GM12865 (cell line): Measurements from ENCODE around the gene KANSL1.
"Not testable (repeated sequence)": the region's sequence is repeated elsewhere in the genome, so short reads cannot be mapped to it uniquely, and the experiment has no call there.

Source experiments
- DNase-seq: peaks from one replicate; pipeline ENCODE4 v3.0.0; 2010; ENCODE audit warnings: low read depth
- H3K4me3 ChIP-seq: 2 replicates; pipeline ENCODE4 v1.5.1; 2011; ENCODE audit warnings: mild to moderate bottlenecking, low read depth, low read length, control low read depth
- TF ChIP-seq, protein P1 (sequence below): IDR thresholded peaks from 2 replicates; pipeline ENCODE4 v1.5.1; 2011; ENCODE audit warnings: low read length, control low read depth, low read depth, inconsistent platforms; ENCODE audit not compliant: insufficient read depth; ENCODE audit errors: missing control alignments

Gene KANSL1

DNA sequence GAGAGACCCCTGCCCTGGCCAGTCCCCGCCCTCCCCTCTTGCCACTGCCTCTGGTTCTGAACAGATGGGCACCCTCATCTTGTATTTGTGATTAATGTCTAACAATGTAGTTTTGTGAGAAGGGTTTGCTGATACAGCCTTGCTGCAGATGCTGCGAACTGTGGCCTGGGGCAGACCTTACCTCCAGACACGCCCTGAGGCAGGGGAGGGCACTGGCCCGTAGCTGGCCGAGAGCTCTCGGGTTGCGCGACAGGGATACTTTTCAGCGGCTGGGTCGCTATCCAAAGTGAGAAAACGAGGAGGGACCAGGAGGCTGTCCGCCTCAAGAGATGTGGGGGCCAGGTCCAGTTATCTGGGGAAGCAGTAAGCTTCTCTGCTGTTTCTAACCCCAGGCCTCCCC is 172.2 kb downstream of the KANSL1 start:
- DNase-seq = no peak
- TF ChIP-seq, protein P1, sequence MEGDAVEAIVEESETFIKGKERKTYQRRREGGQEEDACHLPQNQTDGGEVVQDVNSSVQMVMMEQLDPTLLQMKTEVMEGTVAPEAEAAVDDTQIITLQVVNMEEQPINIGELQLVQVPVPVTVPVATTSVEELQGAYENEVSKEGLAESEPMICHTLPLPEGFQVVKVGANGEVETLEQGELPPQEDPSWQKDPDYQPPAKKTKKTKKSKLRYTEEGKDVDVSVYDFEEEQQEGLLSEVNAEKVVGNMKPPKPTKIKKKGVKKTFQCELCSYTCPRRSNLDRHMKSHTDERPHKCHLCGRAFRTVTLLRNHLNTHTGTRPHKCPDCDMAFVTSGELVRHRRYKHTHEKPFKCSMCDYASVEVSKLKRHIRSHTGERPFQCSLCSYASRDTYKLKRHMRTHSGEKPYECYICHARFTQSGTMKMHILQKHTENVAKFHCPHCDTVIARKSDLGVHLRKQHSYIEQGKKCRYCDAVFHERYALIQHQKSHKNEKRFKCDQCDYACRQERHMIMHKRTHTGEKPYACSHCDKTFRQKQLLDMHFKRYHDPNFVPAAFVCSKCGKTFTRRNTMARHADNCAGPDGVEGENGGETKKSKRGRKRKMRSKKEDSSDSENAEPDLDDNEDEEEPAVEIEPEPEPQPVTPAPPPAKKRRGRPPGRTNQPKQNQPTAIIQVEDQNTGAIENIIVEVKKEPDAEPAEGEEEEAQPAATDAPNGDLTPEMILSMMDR = no peak
- H3K4me3 ChIP-seq = no peak overlapping the region

- TF ChIP-seq, protein P1 = no peak
- peak; percentile 80 for DNase-seq
- no peak overlapping the region for H3K4me3 ChIP-seq
Measured at GRCh38 chr17:46020023-46020761, 173.0 kb downstream of the KANSL1 start.

DNA sequence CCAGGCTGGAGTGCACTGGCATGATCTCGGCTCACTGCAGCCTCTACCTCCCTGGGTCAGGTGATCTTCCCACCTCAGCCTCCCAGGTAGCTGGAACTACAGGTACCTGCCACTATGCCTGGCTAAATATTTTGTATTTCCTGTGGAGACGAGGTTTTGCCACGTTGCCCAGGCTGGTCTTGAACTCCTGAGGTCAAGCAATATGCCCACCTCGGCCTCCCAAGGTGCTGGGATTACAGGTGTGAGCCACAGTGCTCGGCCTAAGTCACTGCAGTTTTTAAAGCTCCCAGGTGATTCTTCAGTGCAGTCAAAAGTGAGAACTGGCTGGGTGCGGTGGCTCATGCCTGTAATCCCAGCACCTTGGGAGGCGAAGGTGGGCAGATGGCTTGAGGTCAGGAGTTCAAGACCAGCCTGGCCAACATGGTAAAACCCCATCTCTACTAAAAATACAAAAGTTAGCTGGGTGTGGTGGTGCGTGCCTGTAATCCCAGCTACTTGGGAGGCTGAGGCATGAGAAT is 173.8 kb downstream of the KANSL1 start:
- not testable (repeated sequence) for DNase-seq, H3K4me3 ChIP-seq

DNA sequence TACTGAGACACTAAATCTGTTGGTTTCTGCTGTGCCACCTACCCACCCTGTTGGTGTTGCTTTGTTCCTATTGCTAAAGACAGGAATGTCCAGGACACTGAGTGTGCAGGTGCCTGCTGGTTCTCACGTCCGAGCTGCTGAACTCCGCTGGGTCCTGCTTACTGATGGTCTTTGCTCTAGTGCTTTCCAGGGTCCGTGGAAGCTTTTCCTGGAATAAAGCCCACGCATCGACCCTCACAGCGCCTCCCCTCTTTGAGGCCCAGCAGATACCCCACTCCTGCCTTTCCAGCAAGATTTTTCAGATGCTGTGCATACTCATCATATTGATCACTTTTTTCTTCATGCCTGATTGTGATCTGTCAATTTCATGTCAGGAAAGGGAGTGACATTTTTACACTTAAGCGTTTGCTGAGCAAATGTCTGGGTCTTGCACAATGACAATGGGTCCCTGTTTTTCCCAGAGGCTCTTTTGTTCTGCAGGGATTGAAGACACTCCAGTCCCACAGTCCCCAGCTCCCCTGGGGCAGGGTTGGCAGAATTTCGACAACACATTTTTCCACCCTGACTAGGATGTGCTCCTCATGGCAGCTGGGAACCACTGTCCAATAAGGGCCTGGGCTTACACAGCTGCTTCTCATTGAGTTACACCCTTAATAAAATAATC is 179.6 kb downstream of the KANSL1 start:
- DNase-seq = no peak
- TF ChIP-seq, protein P1 = no peak
- H3K4me3 ChIP-seq = no peak overlapping the region

DNA sequence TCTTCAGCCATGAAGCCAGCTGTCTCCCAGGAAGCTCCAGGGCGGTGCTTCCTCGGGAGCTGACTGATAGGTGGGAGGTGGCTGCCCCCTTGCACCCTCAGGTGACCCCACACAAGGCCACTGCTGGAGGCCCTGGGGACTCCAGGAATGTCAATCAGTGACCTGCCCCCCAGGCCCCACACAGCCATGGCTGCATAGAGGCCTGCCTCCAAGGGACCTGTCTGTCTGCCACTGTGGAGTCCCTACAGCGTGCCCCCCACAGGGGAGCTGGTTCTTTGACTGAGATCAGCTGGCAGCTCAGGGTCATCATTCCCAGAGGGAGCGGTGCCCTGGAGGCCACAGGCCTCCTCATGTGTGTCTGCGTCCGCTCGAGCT is 180.1 kb downstream of the KANSL1 start:
- no peak overlapping the region for H3K4me3 ChIP-seq
- no peak for DNase-seq
- TF ChIP-seq, protein P1 = no peak

DNA sequence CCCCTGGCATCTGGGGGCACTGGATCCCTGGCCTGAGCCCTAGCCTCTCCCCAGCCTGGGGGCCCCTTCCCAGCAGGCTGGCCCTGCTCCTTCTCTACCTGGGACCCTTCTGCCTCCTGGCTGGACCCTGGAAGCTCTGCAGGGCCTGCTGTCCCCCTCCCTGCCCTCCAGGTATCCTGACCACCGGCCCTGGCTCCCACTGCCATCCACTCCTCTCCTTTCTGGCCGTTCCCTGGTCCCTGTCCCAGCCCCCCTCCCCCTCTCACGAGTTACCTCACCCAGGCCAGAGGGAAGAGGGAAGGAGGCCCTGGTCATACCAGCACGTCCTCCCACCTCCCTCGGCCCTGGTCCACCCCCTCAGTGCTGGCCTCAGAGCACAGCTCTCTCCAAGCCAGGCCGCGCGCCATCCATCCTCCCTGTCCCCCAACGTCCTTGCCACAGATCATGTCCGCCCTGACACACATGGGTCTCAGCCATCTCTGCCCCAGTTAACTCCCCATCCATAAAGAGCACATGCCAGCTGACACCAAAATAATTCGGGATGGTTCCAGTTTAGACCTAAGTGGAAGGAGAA is 180.6 kb downstream of the KANSL1 start:
- no peak overlapping the region for H3K4me3 ChIP-seq
- DNase-seq = no peak
- TF ChIP-seq, protein P1 = no peak

DNA sequence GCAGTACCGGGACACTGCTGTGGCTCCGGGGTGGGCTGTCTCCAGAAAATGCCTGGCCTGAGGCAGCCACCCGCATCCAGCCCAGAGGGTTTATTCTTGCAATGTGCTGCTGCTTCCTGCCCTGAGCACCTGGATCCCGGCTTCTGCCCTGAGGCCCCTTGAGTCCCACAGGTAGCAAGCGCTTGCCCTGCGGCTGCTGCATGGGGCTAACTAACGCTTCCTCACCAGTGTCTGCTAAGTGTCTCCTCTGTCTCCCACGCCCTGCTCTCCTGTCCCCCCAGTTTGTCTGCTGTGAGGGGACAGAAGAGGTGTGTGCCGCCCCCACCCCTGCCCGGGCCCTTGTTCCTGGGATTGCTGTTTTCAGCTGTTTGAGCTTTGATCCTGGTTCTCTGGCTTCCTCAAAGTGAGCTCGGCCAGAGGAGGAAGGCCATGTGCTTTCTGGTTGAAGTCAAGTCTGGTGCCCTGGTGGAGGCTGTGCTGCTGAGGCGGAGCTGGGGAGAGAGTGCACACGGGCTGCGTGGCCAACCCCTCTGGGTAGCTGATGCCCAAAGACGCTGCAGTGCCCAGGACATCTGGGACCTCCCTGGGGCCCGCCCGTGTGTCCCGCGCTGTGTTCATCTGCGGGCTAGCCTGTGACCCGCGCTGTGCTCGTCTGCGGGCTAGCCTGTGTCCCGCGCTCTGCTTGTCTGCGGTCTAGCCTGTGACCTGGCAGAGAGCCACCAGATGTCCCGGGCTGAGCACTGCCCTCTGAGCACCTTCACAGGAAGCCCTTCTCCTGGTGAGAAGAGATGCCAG is 181.3 kb downstream of the KANSL1 start:
- no peak overlapping the region for H3K4me3 ChIP-seq
- TF ChIP-seq, protein P1 = no peak
- no peak for DNase-seq
